ENCODE results near the gene MEGF9. TPM values are rescaled to one million over a fixed set of nuclear protein-coding genes. Genes with fewer than 3 reads are reported as not detected.

The MEGF9 gene
- total RNA-seq, 1 experiment from 2014 or later: 8.3 TPM

GRCh38 chr9:120557205-120557604 lies 157.1 kb downstream of the MEGF9 start:
- ChIA-PET CTCF (no interaction called here), RAD21 (ENCODE audit: low non-redundant PET in 1 of 2, low total read pairs in 2 of 2, uncharacterized antibody in 2 of 2, unreplicated experiment in 2 of 2) (no interaction called here), POLR2A (no interaction called here)
- Histone ChIP-seq H3K4me1 (ENCODE audit: control insufficient read depth in 1 of 2, insufficient read depth in 2 of 2, low read length in 2 of 2) (no peaks in the 10 kb centered on the region), H3K4me2 (ENCODE audit: low read length) (no peak overlapping the region), H3K9me2 (ENCODE audit: insufficient read depth) (no peaks in the 10 kb centered on the region), H4K20me1 (ENCODE audit: insufficient read depth) (no peaks in the 10 kb centered on the region), H3K27ac (ENCODE audit: low read depth, low read length) (no peak overlapping the region), H2AFZ (ENCODE audit: low read depth, low read length, poor library complexity, severe bottlenecking) (no peak overlapping the region), H3K36me3 (ENCODE audit: control insufficient read depth in 1 of 2, insufficient read depth in 2 of 2, low read length in 2 of 2) (peaks cover 0 to 4% of the 10 kb centered on the region in 2 experiments; a peak in 1 of 4 replicates), H3K79me2 (ENCODE audit: insufficient read depth, low read length) (peaks cover 59% of the 10 kb centered on the region), H3K9me3 (ENCODE audit: control insufficient read depth in 1 of 2, insufficient read depth in 1 of 2, low read depth in 1 of 2, low read length in 2 of 2) (no peaks in the 10 kb centered on the region), H3K9ac (ENCODE audit: low read length) (no peak overlapping the region), H3K4me3 (replicated peaks in 1 of 2; ENCODE audit: low read depth in 1 of 2, low read length in 2 of 2) (no peak overlapping the region), H3K27me3 (ENCODE audit: insufficient read depth, low read length) (no peaks in the 10 kb centered on the region)
- intact Hi-C loops (cut with micrococcal nuclease): no loop called here
- ATAC-seq (no peak), DNase-seq (ENCODE audit: low read depth, low spot score) (no peak)
- no TSS peak for BruUV-seq (replicated peaks)
- no peak for TF ChIP-seq TCF7L2 (IDR thresholded peaks at IDR 0.05; ENCODE audit: borderline replicate concordance, extremely low read depth, insufficient read depth, insufficient read length)
- TF ChIP-seq ZBTB33 (IDR thresholded peaks at IDR 0.05; ENCODE audit: extremely low read depth, insufficient replicate concordance, low read length): no peak
- no peak for TF ChIP-seq POLR2A (IDR thresholded peaks at IDR 0.05; ENCODE audit: borderline replicate concordance, extremely low read depth, insufficient read depth, insufficient read length)
- no peak for TF ChIP-seq ZFX (IDR thresholded peaks at IDR 0.05)
- TF ChIP-seq SRF (IDR thresholded peaks at IDR 0.05; ENCODE audit: low read depth): no peak
- TF ChIP-seq EGR1 (IDR thresholded peaks at IDR 0.05; ENCODE audit: low read depth): no peak
- no peak for TF ChIP-seq ZNF274 (IDR thresholded peaks at IDR 0.05; ENCODE audit: low read depth, low read length)
- no peak for TF ChIP-seq EZH2phosphoT487 (IDR thresholded peaks at IDR 0.05; ENCODE audit: borderline replicate concordance)
- TF ChIP-seq CBX3 (IDR thresholded peaks at IDR 0.05; ENCODE audit: low read depth): no peak
- TF ChIP-seq EZH2 (IDR thresholded peaks at IDR 0.05): no peak
- TF ChIP-seq SIN3A (IDR thresholded peaks at IDR 0.05; ENCODE audit: low read depth): no peak
- no peak for TF ChIP-seq MAX (IDR thresholded peaks at IDR 0.05)
- no peak for TF ChIP-seq ELF1 (IDR thresholded peaks at IDR 0.05; ENCODE audit: borderline replicate concordance, low read depth)
- no peak for TF ChIP-seq RAD21 (IDR thresholded peaks at IDR 0.05; ENCODE audit: low read depth)
- TF ChIP-seq YY1 (IDR thresholded peaks at IDR 0.05; ENCODE audit: extremely low read depth, insufficient replicate concordance, low read depth, low read length): no peak
- no peak for TF ChIP-seq FOSL1 (IDR thresholded peaks at IDR 0.05; ENCODE audit: low read depth)
- no peak for TF ChIP-seq ATF3 (IDR thresholded peaks at IDR 0.05)
- TF ChIP-seq CEBPB (IDR thresholded peaks at IDR 0.05; ENCODE audit: low read depth): no peak
